ENCODE data around the gene GPBP1L1. TPM values are rescaled to one million over a fixed set of nuclear protein-coding genes. Genes with fewer than 3 reads are reported as not detected.

The GPBP1L1 gene
- total and polyA plus RNA-seq, 2 of the 13 experiments (the other 11 are each of a cell fraction or from before 2014, with no cell fraction given): 45.9 to 86.1 TPM

DNA sequence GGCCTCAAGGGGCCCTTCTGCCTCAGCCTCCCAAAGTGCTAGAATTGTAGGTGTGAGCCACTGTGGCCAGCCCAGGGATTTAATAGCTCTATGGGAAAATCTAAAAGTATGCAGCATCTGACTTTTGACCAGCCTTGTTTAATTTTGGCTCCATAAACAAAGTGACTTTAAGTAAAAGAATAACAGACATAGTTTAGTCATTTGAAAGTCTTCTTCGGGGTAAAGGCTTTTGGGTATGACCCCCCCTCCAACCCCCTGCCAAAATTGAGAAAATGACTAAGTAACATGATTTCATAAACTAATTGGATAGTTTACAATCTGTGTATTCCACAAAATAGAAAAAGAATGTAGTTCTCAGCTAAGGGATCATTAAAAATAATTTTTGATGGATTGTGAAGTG is 17.0 kb downstream of the GPBP1L1 start (continued):
- TF ChIP-seq ZMYM2 (CRISPR knock-in tag; IDR thresholded peaks at IDR 0.05): no peak
- no peak for TF ChIP-seq DNMT3B (CRISPR knock-in tag; conservative IDR thresholded peaks at IDR 0.05)
- TF ChIP-seq STAG1 (CRISPR knock-in tag; IDR thresholded peaks at IDR 0.05): no peak
- TF ChIP-seq NFKB2 (CRISPR knock-in tag; IDR thresholded peaks at IDR 0.05; ENCODE audit: borderline replicate concordance): no peak
- no peak for TF ChIP-seq ERF (CRISPR knock-in tag; IDR thresholded peaks at IDR 0.05)

DNA sequence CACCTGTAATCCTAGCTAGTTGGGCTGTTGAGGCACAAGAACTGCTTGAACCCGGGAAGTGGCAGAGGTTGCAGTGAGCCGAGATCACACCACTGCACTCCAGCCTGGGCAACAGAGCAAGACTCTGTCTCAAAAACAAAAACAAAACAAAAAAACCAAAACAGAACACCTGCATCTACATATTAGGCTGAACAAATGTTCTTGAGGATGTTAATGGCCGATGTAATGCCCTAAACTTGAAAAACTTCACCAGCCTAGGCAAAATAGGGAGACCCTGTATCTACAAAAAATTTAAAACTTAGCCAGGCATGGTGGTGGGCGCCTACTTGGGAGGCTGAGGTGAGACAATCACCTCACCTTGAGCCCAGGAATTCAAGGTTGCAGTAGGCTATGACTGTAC is 17.8 kb downstream of the GPBP1L1 start:
- 95% methylated on average over 4 of the region's 4 CpGs for WGBS (ENCODE audit: low lambda C conversion rate)
- DNase-seq (ENCODE audit: low spot score) (no peak), FAIRE-seq (no peak), ATAC-seq (no peak)
- peaks cover 96% of the 10 kb centered on the region for H3K79me2 ChIP-seq (ENCODE audit: insufficient read depth, low read length)
- TF ChIP-seq, protein P1, sequence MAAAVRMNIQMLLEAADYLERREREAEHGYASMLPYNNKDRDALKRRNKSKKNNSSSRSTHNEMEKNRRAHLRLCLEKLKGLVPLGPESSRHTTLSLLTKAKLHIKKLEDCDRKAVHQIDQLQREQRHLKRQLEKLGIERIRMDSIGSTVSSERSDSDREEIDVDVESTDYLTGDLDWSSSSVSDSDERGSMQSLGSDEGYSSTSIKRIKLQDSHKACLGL (CRISPR knock-in tag; IDR thresholded peaks at IDR 0.05): no peak
- TF ChIP-seq, protein P2, sequence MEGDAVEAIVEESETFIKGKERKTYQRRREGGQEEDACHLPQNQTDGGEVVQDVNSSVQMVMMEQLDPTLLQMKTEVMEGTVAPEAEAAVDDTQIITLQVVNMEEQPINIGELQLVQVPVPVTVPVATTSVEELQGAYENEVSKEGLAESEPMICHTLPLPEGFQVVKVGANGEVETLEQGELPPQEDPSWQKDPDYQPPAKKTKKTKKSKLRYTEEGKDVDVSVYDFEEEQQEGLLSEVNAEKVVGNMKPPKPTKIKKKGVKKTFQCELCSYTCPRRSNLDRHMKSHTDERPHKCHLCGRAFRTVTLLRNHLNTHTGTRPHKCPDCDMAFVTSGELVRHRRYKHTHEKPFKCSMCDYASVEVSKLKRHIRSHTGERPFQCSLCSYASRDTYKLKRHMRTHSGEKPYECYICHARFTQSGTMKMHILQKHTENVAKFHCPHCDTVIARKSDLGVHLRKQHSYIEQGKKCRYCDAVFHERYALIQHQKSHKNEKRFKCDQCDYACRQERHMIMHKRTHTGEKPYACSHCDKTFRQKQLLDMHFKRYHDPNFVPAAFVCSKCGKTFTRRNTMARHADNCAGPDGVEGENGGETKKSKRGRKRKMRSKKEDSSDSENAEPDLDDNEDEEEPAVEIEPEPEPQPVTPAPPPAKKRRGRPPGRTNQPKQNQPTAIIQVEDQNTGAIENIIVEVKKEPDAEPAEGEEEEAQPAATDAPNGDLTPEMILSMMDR (CRISPR knock-in tag; IDR thresholded peaks at IDR 0.05): no peak
- TF ChIP-seq, protein P3, sequence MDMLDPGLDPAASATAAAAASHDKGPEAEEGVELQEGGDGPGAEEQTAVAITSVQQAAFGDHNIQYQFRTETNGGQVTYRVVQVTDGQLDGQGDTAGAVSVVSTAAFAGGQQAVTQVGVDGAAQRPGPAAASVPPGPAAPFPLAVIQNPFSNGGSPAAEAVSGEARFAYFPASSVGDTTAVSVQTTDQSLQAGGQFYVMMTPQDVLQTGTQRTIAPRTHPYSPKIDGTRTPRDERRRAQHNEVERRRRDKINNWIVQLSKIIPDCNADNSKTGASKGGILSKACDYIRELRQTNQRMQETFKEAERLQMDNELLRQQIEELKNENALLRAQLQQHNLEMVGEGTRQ (IDR thresholded peaks at IDR 0.05; ENCODE audit: low read depth, low read length): no peak
- TF ChIP-seq, protein P3 (CRISPR knock-in tag; IDR thresholded peaks at IDR 0.05; ENCODE audit: borderline replicate concordance): no peak
- peak; percentile 21 for TF ChIP-seq RBM22 (optimal IDR thresholded peaks at IDR 0.05; ENCODE audit: low read length)
- no peak overlapping the region for H2AFZ ChIP-seq (ENCODE audit: low read length)
- no peak overlapping the region for H3K9ac ChIP-seq (ENCODE audit: insufficient read depth, low read depth, low read length)
- H3K27me3 ChIP-seq (ENCODE audit: control insufficient read depth in 1 of 2, insufficient read depth in 2 of 2, low read length in 2 of 2): no peaks in the 10 kb centered on the region
- peaks cover 33% of the 10 kb centered on the region for H3K4me1 ChIP-seq (ENCODE audit: insufficient read depth, low read length)
- no peaks in the 10 kb centered on the region for H3K9me3 ChIP-seq (ENCODE audit: low read length)
- ChIA-PET CTCF (ENCODE audit: low intra/inter-chr PET ratio, low total read pairs) (no interaction called here), POLR2A (no interaction called here)
- no peak overlapping the region for H3K4me3 ChIP-seq (replicated peaks in 1 of 3; ENCODE audit: insufficient read depth in 1 of 3, low read depth in 2 of 3, low read length in 3 of 3)
- no peak overlapping the region for H3K4me2 ChIP-seq (ENCODE audit: low read depth, low read length)
- peaks cover 0 to 7% of the 10 kb centered on the region in 2 experiments; a peak in 1 of 5 replicates for H3K36me3 ChIP-seq (replicated peaks in 1 of 2; ENCODE audit: control insufficient read depth in 1 of 2, insufficient read depth in 2 of 2, low read length in 2 of 2)
- intact Hi-C loops (cut with micrococcal nuclease; ENCODE audit: unreplicated experiment) (no loop called here), in situ Hi-C loops (cut with HindIII; ENCODE audit: extremely low pct_ligation_motif_present, low pct_unique_long_range_greater_than_20kb) (no loop called here)
- BruUV-seq (replicated peaks): no TSS peak
- peaks cover 88% of the 10 kb centered on the region for H4K20me1 ChIP-seq (ENCODE audit: insufficient read depth, low read length)
- H3K27ac ChIP-seq (ENCODE audit: extremely low read length, insufficient read depth, low read length): no peak overlapping the region
